ENCODE data around the gene KERA.

GRCh38 chr12:91103624-91104023 lies 45.8 kb upstream of the KERA start:
- TF ChIP-seq, protein P1, sequence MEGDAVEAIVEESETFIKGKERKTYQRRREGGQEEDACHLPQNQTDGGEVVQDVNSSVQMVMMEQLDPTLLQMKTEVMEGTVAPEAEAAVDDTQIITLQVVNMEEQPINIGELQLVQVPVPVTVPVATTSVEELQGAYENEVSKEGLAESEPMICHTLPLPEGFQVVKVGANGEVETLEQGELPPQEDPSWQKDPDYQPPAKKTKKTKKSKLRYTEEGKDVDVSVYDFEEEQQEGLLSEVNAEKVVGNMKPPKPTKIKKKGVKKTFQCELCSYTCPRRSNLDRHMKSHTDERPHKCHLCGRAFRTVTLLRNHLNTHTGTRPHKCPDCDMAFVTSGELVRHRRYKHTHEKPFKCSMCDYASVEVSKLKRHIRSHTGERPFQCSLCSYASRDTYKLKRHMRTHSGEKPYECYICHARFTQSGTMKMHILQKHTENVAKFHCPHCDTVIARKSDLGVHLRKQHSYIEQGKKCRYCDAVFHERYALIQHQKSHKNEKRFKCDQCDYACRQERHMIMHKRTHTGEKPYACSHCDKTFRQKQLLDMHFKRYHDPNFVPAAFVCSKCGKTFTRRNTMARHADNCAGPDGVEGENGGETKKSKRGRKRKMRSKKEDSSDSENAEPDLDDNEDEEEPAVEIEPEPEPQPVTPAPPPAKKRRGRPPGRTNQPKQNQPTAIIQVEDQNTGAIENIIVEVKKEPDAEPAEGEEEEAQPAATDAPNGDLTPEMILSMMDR (IDR thresholded peaks at IDR 0.05; ENCODE audit: low read length), result no peak
- TF ChIP-seq EZH2phosphoT487 (IDR thresholded peaks at IDR 0.05; ENCODE audit: low read length), result no peak
